Activated naive CD4-positive, alpha-beta T cell treated with anti-CD3 and anti-CD28 coated beads, Interleukin-2, amount 10 ng/mL, durations not matched to agents 5 hours and 36 hours (primary cell): ENCODE data around the gene HOXC13. TPM values are rescaled to one million over a fixed set of nuclear protein-coding genes. Genes with fewer than 3 reads are reported as not detected.

Source experiments
- microRNA-seq: library from miRNA; unstranded; fragments of <30 nt; microRNA quantifications from one replicate; pipeline ENCODE4 v1.2.0, GENCODE V29; 2022; ENCODE audit warnings: borderline microRNAs expressed, borderline replicate concordance
- total RNA-seq, 2 experiments: library from RNA; stranded (reverse); gene quantifications; one replicate each; pipeline ENCODE4 v1.2.3, GENCODE V29; 2021

HOXC13 gene, protein sequence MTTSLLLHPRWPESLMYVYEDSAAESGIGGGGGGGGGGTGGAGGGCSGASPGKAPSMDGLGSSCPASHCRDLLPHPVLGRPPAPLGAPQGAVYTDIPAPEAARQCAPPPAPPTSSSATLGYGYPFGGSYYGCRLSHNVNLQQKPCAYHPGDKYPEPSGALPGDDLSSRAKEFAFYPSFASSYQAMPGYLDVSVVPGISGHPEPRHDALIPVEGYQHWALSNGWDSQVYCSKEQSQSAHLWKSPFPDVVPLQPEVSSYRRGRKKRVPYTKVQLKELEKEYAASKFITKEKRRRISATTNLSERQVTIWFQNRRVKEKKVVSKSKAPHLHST
- total RNA-seq: not detected

DNA sequence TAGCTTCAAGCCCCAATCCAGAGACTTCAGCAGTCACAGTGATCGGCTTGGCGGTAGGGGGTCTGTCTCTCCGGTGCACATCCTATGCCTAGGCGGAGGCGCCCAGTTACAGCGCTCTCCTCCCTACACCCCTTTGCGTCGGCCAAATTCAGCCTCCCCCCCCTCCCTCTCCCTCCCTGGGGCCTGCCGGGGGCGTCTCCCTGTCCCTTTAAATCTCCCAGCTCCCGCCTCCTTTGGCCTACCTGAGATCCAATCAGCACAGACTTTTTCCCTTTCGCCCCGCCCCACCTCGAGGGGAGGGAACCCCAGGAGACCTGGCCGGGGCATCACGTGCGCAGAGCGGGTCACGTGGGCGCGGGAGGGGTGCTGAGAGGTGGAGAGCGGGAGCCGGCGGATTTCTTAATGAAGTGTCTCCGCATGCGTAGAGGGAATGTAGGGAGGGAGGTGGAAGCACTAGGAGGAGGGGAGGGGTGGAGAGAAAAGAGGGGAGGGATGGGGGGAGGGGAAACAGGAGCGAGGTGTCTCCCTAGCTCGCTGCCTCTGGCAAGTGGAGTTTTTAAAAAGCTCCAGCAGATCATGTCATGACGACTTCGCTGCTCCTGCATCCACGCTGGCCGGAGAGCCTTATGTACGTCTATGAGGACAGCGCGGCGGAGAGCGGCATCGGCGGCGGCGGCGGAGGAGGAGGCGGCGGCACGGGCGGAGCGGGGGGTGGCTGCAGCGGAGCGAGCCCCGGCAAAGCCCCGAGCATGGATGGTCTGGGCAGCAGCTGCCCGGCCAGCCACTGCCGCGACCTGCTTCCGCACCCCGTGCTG is at the start of gene HOXC13:
Gene HOXC13, plus strand, starts transcription at position 506 of the 815 bp plus-strand sequence. Its CDS starts 76 bp downstream, at position 582.

DNA sequence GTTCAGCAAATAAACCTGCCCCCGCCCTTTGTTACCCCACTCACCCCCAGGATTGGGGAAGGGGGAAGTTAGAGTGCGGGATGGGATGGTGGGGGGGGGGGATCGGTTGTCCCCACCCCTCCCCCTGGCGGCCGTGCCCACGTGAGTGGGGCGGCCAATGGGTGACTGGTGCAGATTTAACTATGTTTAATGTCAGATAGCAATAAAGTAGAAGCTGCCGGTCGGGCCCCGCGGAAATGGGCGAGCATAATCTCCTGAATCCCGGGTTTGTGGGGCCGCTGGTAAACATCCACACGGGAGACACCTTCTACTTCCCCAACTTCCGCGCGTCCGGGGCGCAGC is 16.0 kb downstream of the HOXC13 start, which contains the start of gene HOXC12:
Gene HOXC12, plus strand, starts transcription at position 210 of the 342 bp plus-strand sequence. Its CDS starts 27 bp downstream, at position 237.

DNA sequence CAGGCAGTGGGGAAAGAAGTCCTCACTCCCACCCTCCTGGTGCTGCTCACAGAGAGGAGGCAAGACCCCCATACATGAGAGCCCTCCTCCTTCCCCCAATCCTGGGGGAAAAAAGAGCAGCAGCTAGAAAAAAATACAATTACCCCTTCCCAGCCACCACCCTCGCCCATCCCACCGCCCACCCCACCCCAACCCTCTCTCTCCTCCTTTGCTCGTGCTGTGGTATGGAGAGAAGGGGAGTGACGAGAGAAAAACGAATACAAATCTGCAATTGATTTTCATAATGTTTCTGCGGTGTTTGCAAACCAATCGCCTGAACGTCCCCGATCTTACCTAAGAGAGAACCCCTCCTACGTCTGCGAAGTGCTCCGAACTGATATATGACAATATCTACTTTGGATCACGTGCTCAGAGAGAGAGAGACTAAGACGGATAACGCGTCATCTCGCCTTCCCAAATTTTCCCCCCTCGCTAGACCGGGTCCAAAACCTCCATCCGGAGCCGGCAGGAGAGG is 34.1 kb downstream of the HOXC13 start, which contains the start of gene HOXC11:
Gene HOXC11, plus strand, starts transcription at position 405 of the 514 bp plus-strand sequence. CDS start 116 bp downstream, outside the sequence.

DNA sequence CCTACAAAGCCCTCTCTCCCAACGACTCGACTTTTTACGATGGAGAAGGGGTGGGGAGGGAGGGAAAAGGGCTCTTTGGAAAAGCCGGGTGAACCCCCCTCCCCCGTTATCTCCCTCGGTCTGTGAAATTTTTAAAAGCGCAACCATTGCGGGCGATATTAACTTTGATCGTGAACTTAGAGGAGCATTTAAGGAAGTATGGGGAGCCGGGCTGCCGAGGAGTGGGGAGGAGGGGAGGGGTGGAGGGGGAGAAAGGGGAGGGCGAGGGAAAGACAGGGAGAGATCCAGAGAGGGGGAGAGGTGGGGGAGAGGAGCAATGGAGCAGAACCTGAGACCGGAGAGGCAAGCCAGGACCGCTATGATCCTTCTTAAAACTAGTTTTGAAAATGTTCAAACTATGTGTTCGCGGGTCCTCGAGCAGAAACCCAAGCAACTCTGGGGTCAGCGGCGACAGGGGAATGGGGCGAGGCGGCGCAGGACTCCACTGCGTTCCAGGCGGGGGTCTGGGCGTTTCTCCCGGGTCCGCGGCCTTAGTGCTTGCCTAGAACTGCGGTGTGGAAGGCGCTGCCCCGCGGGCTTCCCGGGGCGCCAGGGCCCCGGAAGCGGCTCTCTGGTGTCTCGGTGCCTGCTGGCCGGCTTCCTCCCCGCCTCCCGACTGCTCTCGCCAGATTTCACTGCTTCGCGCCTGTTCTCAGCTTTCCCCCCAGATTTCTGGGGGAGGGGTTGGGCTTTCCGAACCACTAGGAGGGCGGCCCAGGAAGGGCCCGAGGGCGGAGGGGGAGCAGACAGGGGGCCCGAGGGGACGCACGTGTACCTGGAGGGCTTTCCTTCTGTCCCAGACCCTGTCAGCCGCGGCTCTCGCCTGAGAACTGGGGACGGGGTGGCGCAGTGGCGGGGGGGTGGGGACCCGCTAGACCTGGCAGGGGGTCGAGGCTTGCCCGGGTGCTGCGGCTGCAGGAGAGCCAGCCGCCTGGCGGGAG is 35.7 kb downstream of the HOXC13 start, which contains the start of gene HOTAIR:
Gene HOTAIR, minus strand, starts transcription at position 871 of the 980 bp plus-strand sequence.

DNA sequence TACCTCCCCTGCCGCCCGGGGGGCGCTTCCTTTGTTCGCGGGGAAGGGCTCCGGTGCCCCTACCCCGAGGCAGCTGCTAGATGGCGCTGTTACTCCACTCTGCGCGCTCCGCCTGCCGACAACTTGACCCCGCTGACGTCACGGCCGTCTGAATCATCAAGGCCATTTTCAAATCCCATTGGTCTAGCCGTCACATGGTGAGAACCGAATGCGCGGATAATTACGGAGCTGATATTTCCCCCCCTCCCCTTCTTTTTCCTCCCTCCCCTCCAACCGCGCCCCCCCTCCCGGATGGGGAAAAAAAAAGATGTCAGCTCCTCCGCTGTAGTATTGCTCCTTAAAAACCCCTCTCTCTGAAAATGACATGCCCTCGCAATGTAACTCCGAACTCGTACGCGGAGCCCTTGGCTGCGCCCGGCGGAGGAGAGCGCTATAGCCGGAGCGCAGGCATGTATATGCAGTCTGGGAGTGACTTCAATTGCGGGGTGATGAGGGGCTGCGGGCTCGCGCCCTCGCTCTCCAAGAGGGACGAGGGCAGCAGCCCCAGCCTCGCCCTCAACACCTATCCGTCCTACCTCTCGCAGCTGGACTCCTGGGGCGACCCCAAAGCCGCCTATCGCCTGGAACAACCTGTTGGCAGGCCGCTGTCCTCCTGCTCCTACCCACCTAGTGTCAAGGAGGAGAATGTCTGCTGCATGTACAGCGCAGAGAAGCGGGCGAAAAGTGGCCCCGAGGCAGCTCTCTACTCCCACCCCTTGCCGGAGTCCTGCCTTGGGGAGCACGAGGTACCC is 46.5 kb downstream of the HOXC13 start, which contains the start of gene HOXC10:
Gene HOXC10, plus strand, starts transcription at position 246 of the 791 bp plus-strand sequence. Its CDS starts 114 bp downstream, at position 360.

Small RNA genes lying within 50 kb of the gene (microRNA-seq; reads per million reads assigned to microRNA genes)
- gene MIR196A2: not detected

Other genes with a start within 250 kb of the HOXC13 start
- 10 to 100 TPM; 71.7 to 80.0 TPM for gene CALCOCO1, start 211.4 kb upstream of the HOXC13 start, total RNA-seq
- not detected for gene CISTR, start 186.9 kb upstream of the HOXC13 start, total RNA-seq
- gene HOXC12, start 16.1 kb downstream of the HOXC13 start, total RNA-seq: not detected
- gene HOXC11, start 34.3 kb downstream of the HOXC13 start, total RNA-seq: not detected
- not detected for gene HOTAIR, start 36.1 kb downstream of the HOXC13 start, total RNA-seq
- gene HOXC10, start 46.3 kb downstream of the HOXC13 start, total RNA-seq: not detected
- not detected for gene HOXC9, start 61.3 kb downstream of the HOXC13 start, total RNA-seq
- gene HOXC8, start 70.2 kb downstream of the HOXC13 start, total RNA-seq: not detected
- not detected for gene HOXC6, start 89.6 kb downstream of the HOXC13 start, total RNA-seq
- gene HOXC5, start 94.2 kb downstream of the HOXC13 start, total RNA-seq: not detected
- gene HOXC4, start 115.0 kb downstream of the HOXC13 start, total RNA-seq: under 1 TPM in 1 of 2 experiments, not detected in 1; 0.17 TPM